ENCODE results near the gene PTGER2. TPM values are rescaled to one million over a fixed set of nuclear protein-coding genes. Genes with fewer than 3 reads are reported as not detected.

PTGER2 gene
- total RNA-seq, 1 donor from 2014 or later, result 10.9 TPM

DNA sequence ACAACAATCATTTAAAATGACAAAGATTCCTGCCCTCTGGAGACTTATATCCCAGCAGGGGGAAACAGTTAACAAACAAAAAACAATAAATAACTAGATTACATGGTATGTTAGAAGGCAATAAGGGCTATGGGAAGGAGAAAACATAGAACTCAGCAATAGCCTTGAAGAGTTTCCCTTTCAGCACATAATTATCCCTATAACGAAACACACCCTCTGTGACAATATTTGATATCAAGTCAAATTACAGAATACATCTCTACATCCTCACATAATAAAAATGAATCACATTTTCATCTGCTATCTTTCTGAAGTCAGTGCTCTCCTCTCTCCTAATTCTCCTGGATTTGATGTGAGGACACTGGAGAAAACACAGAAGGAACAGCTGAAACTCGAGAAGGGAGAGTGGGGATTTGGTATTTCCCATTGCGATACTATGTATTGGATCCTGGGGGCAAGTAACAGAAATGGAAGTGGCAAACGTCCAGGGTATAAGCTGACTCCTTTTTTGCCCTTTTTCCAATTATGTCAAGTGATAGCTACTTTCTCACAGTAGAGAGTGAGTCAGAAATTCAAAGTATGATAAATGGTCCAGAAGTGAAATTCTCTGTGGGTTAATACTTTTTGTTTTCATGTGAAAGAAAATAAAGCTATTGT lies 9.7 kb upstream of the PTGER2 start:
- no peak for DNase-seq (ENCODE audit: low spot score)

DNA sequence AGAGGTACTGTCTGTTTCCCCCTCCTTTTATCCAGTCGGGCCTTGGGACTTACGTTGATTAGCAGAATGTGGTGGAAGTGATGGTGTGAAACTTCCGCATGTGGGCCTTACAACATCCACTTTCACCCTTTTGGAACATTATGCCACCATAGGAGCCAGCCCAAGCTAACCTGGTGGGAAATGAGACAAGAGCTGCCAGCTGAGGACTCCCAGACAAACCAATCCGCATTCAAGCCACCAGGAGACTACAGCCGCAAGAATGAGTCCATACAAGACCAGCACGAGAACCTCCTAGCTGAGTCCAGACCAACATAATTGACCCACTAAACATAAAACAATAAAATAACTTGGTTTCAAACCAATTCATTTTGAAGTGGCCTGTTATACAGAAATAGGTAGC lies 9.1 kb upstream of the PTGER2 start:
- DNase-seq (ENCODE audit: low spot score), result no peak

DNA sequence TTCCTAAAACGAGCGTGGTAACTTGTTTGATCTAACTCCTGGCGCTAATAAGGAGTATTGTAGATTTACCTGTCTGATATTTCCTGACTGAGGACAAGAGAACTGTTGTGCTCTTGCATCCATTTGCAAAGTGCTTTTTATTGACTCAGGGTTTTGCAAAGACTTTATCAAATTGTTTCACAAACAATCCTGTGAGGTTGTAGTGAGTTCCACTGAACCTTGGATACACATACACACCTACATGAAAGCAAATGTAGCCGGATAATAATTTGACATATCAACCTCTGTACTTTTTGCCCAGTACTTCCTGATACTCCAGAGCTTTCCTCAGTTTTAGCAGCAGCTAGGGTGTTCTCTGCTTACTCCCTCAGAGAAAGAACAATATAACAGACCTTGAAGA lies 6.7 kb upstream of the PTGER2 start:
- no peak for DNase-seq (ENCODE audit: low spot score)

DNA sequence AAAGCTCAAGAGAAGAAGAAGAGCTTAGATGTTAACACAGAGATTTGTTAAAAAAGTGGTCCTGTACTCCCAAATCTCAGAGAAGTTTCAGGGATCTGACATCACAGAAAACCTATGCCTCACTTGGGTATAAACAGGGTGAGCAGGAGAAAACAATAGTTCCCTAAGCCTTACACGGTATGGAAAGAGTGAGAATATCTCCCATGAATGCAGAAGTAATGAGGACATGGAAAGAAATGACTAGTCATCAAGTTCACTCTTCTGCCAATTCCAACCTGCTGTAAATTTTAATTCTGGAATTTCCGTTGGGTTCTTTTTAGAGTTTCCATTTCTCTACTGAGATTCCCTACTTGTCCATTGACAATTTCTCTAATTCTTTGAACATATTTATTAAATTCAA lies 6.2 kb upstream of the PTGER2 start:
- DNase-seq (ENCODE audit: low spot score), result no peak

DNA sequence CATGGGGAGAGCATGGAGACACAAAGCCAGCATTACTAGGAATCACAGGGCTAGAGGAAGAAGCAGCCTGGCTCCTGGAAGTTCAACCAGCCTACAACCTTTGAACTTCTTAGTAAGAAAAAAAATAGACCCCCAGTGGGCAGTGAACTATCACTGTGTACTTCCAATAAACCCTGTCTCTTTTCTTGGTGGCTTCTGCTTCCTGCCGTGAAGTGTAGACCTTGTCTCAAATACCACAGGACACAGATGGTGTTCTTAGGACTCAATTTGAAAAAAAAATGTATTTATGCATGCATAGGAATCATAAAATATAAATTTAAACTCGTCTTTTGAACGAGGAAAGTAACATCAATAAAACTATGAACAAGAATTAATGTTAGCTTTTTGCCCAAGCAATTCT lies 3.6 kb upstream of the PTGER2 start:
- DNase-seq (ENCODE audit: low spot score), result no peak

DNA sequence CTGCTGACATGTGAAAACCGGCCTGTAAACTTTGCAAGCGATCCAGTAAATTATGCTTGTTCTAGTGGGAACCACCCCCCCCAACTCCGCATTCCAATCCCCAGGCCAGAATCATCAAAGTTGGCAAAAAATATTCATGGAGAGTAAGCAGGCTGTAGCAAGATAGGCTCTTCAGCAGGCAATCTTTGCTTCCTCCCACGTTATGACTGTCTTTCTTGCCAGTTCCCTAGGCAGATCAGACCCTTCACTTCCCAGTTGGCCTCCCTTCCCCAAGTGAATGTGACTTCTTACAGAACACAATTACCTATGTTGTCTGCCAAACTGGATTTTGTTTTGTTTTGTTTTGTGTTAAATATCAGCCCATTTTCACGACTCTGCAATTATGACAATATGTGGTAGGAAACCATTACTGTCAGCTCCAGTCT lies 1.2 kb upstream of the PTGER2 start:
- DNase-seq (ENCODE audit: low spot score), result no peak

DNA sequence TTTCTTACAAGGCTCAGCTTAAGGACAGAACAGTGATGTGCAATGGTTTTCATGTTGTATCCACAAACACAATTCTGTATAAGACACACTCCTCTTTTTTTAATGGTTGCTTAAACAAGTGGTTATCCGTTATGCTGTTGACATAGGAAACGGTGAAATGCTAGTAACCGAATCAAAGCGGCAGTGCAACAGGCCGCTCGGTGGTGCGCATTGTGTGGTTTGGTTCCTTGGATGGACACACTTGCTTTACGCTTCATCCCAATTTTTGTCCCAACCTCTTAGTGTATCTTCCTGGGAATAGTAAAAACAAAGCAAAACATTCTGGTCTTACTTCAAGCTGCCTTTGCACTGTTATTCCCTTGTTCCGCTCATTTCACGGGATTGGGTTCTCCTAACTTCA lies 650 bp upstream of the PTGER2 start:
- DNase-seq (ENCODE audit: low spot score), result no peak

DNA sequence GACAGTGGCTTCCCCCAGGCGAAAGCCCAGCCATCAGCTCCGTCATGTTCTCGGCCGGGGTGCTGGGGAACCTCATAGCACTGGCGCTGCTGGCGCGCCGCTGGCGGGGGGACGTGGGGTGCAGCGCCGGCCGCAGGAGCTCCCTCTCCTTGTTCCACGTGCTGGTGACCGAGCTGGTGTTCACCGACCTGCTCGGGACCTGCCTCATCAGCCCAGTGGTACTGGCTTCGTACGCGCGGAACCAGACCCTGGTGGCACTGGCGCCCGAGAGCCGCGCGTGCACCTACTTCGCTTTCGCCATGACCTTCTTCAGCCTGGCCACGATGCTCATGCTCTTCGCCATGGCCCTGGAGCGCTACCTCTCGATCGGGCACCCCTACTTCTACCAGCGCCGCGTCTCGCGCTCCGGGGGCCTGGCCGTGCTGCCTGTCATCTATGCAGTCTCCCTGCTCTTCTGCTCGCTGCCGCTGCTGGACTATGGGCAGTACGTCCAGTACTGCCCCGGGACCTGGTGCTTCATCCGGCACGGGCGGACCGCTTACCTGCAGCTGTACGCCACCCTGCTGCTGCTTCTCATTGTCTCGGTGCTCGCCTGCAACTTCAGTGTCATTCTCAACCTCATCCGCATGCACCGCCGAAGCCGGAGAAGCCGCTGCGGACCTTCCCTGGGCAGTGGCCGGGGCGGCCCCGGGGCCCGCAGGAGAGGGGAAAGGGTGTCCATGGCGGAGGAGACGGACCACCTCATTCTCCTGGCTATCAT lies 663 bp downstream of the PTGER2 start:
- DNase-seq (ENCODE audit: low spot score), result no peak

DNA sequence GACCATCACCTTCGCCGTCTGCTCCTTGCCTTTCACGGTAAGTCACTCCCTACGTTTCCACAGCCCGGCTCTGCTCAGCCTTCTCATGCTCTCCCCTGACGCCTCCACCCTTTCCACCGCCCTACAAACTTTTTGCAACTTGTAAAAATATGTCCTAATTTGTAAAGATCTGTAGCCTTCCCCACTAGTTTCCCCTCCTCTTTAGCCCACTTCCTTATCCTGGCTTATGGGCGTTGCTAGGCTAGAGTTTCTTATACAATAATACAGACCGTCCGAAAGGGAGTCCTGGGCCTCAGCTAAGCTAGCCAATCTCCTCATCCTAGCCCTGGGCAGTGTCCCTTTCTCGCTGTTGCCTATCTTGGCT lies 1.2 kb downstream of the PTGER2 start:
- no peak for DNase-seq (ENCODE audit: low spot score)

DNA sequence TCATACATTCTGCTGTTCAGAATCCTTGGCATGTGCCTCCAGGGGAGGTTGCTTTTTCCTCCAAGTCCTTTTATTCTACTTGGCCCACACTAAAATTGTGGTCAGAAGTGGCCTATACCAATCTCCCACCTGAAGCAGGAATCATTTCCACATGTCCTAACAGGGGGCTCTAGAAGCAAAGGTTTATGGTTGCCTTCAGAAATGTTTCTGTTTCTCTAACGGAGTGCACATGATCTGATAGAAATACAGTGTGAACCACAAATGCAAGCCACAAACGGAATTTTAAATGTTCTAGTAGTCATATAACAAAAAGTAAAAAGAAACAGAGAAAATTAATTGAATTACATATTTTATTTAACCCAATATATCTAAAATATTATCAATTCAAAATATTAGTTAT lies 4.0 kb downstream of the PTGER2 start:
- DNase-seq (ENCODE audit: low spot score), result no peak

DNA sequence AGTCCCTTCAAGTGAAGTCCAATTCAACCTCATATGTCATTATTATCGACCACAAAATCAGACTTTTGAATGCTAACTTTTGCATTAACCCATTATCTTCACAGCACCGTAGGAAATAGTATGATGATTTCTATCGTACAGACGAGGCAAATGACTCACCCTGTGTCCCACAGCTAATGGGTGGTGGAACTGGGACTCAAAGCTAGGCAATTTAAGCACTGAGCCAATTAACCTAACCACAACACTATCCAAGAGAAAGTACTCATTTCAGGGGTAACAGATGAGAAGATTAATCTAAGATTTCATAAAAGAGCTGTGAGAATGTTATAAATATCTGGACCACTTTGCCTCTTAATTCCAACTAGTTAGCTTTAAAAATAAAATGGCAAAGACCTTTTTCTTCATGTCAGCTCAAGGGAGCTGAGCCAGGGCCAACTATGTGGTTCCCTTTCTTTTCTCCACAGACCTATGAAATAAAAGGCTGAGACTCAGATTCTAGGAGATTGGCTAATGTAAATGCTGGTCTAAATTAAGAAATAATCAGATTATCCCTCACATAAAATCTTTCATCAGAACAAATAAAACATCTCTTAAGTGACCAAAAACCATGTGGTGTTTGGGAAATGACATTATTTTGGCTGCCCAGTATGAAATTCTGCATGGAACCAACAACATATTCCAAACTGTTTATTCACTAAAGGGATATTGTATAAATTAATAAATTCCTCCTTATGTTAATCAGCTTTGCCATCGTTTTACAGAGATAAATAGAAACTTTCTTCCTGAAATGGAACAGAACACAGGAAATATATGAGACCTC lies 4.9 kb downstream of the PTGER2 start:
- no peak for DNase-seq (ENCODE audit: low spot score)

DNA sequence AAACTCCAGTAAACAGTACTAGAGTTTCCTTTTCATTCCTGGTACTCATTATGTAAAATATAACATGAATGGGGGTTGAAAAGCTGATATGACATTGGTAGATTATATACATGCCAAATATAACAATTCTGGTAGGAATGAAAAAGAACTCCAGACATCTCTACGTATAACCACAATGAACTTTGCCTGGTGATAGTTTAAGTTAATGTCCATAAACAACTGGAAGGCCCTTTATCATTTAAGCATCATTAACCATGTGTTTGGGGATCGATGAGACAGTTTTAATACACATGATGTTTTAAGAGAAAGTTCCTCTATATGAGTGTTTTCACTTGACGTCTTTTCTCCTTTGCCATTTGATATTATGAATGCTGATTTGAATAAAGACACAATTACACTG lies 5.8 kb downstream of the PTGER2 start:
- no peak for DNase-seq (ENCODE audit: low spot score)

DNA sequence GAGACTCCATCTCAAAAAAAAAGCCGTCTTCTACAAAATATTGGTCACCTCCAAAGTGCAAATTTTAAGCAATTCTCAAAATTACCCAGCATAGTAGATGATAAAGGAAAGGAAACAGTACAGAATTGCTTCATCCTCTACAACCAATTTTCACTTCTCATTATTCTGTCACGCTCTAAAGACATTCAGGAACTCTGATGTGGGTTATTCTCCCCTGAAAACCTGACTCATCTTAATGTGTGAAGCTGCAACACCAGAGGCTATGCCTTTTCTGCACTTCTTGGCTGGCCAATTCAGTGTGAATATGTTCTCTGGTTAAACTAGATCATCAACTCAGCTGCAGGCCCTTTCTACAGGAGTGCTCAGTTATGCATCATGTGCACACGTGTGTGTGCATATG lies 11.0 kb downstream of the PTGER2 start:
- DNase-seq (ENCODE audit: low spot score), result no peak

DNA sequence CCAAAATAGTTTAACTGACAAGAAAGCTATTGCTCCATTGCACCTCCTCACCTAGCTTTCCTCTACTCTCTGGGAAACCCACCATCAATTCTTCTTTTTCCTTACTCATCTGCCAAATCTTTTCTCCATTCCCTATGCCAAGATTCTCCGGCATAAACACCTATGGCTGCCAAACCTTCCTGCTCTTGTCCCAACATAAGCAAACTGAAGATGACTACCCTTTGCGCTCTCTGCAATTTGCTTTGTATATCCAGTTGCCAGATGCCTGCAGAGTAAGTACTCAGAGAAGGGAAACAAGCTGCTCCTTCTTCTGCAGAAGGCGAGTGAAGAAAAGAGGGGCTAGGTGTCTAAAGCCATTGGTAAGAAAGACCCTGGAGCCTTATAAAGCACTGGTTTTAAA lies 11.5 kb downstream of the PTGER2 start:
- no peak for DNase-seq (ENCODE audit: low spot score)

DNA sequence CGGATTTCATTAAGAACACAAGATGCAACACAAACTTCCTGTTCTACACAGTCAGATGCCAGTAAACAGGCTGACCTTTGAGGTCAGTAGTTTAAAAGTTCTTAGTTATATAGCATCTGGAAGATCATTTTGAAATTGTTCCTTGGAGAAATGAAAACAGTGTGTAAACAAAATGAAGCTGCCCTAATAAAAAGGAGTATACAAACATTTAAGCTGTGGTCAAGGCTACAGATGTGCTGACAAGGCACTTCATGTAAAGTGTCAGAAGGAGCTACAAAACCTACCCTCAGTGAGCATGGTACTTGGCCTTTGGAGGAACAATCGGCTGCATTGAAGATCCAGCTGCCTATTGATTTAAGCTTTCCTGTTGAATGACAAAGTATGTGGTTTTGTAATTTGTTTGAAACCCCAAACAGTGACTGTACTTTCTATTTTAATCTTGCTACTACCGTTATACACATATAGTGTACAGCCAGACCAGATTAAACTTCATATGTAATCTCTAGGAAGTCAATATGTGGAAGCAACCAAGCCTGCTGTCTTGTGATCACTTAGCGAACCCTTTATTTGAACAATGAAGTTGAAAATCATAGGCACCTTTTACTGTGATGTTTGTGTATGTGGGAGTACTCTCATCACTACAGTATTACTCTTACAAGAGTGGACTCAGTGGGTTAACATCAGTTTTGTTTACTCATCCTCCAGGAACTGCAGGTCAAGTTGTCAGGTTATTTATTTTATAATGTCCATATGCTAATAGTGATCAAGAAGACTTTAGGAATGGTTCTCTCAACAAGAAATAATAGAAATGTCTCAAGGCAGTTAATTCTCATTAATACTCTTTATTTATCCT lies 13.5 kb downstream of the PTGER2 start:
- DNase-seq (ENCODE audit: low spot score), result no peak

DNA sequence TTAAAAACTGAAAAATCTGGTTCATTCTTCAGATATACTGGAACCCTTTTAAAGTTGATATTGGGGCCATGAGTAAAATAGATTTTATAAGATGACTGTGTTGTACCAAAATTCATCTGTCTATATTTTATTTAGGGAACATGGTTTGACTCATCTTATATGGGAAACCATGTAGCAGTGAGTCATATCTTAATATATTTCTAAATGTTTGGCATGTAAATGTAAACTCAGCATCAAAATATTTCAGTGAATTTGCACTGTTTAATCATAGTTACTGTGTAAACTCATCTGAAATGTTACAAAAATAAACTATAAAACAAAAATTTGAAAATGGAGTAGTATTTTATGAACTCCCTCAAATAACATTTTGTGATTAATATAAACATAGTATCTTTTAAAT lies 14.2 kb downstream of the PTGER2 start:
- no peak for DNase-seq (ENCODE audit: low spot score)

DNA sequence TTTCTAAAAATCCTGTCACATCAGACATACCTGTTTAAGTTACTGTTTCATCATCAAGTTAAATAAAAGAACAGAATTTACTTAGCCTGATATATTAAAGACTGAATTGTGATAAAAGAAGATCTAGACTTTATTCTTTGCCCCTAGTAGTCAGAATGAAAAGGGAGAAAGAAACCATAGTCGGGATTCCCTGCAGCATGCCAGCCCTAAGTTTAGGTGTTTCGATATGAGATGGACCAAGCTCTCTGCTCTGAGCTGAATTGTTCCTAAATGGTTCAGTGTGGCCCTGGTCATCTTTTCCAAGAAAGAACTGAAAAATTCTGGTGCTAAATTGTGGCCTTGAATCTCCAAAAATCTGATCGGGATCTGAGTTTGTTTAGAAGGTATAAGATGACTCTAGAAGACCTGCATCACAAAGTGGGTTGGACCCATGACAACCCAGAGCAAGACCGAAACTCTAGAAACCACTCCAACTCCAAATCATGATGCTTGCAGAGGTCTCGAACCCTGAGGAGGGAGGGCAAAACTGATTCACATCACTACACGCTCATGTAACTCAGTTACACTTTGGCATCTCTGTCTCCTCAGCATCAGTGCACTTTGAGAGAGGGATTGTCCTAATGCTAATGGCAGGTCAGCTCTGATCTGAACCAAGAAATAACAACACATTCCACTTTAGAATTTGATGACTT lies 15.7 kb downstream of the PTGER2 start:
- DNase-seq (ENCODE audit: low spot score), result no peak

DNA sequence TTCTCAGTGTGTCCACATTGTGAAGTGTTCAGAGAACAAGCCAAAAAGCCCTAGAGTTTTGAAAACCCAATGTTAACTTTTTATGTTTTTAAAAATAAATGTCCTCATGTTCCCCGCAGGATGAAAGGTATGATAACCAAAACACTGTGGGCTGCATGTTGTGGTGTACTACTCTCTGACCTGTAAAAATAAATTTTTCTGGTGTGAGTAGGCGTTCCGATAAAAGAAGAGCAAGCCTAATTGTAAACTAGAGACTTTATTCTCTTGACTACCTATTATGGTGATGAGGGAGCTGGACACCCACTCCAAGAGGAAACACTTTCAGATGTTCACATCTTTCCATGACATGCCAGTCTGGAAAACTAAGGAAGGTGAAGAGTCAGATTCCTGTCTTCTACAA lies 18.2 kb downstream of the PTGER2 start:
- DNase-seq (ENCODE audit: low spot score), result no peak

DNA sequence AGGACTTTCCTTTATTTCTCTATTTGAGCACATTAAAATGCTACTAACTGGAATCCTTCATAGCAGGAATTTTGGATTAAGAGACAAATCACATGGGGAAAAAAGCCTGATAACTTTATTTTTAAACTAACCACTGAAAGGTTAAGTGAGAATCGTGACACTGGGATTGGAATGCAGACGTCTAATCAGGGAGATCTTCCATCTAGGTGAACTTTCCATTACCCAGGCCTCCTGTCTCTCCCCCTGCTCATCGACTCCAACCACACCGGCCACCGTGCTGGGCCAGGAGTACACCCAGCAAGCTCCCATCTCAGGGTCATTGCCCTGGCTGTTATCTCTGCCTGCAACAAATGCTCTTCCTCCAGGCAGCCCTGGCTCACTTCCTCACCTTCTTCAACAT lies 19.0 kb downstream of the PTGER2 start:
- DNase-seq (ENCODE audit: low spot score), result no peak

DNA sequence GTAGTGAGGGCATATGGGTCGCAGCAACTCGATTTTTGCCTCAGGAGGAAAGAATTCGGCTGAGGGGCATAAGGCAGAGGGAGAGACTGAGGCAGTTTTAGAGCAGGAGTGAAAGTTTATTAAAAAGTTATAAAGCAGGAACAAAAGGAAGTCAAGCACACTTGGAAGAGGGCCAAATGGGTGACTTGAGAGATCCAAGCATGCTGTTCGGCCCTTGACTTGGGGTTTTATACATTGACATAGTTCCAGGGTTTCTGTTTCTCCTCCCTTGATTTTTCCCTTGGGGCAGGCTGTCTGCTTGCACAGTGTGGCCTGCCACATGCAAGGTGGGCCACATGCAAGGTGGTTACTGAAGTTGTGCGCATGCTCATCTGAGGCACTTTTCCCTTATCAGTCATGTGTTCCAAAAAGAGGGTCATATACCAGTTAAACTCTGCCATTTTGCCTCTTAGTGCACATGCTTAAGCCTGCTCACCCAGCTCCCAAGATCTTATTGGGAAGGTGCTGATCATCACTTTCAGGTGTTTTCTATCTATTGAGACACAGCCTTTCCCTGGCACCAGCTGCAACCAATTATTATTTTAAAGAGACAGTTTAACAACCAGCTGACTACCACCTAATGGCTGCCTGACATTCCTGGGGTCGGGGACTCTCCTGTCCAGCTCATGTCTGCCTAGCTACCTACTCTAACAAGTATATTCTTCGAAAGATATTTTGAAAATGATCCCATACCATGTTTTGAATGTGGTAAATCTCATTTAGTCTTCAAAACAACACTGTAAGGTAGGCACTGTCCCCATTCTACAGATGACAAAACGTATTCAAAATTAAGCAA lies 19.9 kb downstream of the PTGER2 start:
- DNase-seq (ENCODE audit: low spot score), result no peak

Data from mesenteric fat pad (tissue), 1 donor.